ENCODE measurements around the gene MARS2.

DNA sequence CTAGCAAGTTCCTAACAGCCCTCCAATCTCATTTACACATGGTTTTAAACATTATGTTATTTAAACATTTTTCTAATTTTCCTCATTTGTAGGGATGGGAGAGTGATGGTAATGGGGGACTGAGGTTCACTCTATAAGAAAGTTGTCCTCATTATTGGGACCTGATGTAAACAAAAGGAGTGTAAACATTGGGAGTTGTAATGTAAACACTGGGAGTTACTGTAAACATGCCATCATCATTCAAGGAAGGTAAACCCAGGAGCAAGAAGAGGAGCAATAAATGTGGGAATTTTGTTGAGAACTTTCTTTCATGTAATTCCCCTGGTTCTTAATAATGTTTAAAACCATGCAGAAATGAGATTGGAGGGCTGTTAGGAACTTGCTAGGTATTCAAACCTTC lies 47.6 kb upstream of the MARS2 start:
- TF ChIP-seq, protein P1, sequence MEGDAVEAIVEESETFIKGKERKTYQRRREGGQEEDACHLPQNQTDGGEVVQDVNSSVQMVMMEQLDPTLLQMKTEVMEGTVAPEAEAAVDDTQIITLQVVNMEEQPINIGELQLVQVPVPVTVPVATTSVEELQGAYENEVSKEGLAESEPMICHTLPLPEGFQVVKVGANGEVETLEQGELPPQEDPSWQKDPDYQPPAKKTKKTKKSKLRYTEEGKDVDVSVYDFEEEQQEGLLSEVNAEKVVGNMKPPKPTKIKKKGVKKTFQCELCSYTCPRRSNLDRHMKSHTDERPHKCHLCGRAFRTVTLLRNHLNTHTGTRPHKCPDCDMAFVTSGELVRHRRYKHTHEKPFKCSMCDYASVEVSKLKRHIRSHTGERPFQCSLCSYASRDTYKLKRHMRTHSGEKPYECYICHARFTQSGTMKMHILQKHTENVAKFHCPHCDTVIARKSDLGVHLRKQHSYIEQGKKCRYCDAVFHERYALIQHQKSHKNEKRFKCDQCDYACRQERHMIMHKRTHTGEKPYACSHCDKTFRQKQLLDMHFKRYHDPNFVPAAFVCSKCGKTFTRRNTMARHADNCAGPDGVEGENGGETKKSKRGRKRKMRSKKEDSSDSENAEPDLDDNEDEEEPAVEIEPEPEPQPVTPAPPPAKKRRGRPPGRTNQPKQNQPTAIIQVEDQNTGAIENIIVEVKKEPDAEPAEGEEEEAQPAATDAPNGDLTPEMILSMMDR (IDR thresholded peaks at IDR 0.05) = no peak
- TF ChIP-seq POLR2AphosphoS5 (IDR thresholded peaks at IDR 0.05) = no peak
- TF ChIP-seq POLR2A (IDR thresholded peaks at IDR 0.05) = no peak
- TF ChIP-seq EP300 (IDR thresholded peaks at IDR 0.05; ENCODE audit: low read depth) = no peak
